Caco-2 (cell line): ENCODE results near the gene DUSP12. TPM values are rescaled to one million over a fixed set of nuclear protein-coding genes. Genes with fewer than 3 reads are reported as not detected.

Experiments
- BruUV-seq: library from RNA; stranded (reverse); fragments of 400-500 nt; replicated peaks from 2 replicates; lab custom pipeline; 2021; lab: Mats Ljungman, UMichigan
- CTCF ChIA-PET: fragments of 300-600 bp; sonication (Branson Sonifier 250); formaldehyde crosslinking; loops from one replicate; lab custom pipeline; 2022; ENCODE audit warnings: antibody characterized with exemption; lab: Charles Lee
- POLR2A ChIA-PET: fragments of 300-600 bp; sonication (Branson Sonifier 250); formaldehyde crosslinking; loops from one replicate; lab custom pipeline; 2022; ENCODE audit warnings: antibody characterized with exemption; lab: Charles Lee
- DNase-seq, 2 experiments: peaks; one replicate each; pipeline versions ENCODE4 v3.0.0 to v3.0.0-alpha.2; 2020 to 2022
- H3K27me3 ChIP-seq: replicated peaks from 2 replicates; pipeline ENCODE4 v1.6.0; 2011; ENCODE audit warnings: low read length; ENCODE audit not compliant: control insufficient read depth, insufficient read depth
- H3K36me3 ChIP-seq: 2 replicates; pipeline ENCODE4 v1.5.1; 2011; ENCODE audit warnings: low read length; ENCODE audit not compliant: control insufficient read depth, insufficient read depth
- H3K4me1 ChIP-seq: fragments of 250-450 bp; sonication (Bioruptor Pico); 2 replicates; pipeline ENCODE4 v1.5.1; 2020; ENCODE audit warnings: mild to moderate bottlenecking
- H3K4me3 ChIP-seq: 2 replicates; pipeline ENCODE4 v1.5.1; 2011; ENCODE audit warnings: low read depth, mild to moderate bottlenecking, control low read depth, low read length
- H3K9me3 ChIP-seq: fragments of 250-450 bp; sonication (Bioruptor Pico); 2 replicates; pipeline ENCODE4 v1.5.1; 2020; ENCODE audit warnings: mild to moderate bottlenecking, moderate library complexity
- H3K27ac Mint-ChIP-seq: one replicate; pipeline ENCODE4 v1.8.0; 2022; ENCODE audit warnings: mixed read lengths; ENCODE audit not compliant: unreplicated experiment
- H3K27me3 Mint-ChIP-seq: one replicate; pipeline ENCODE4 v1.8.0; 2022; ENCODE audit warnings: mixed read lengths; ENCODE audit not compliant: insufficient read depth, unreplicated experiment
- H3K36me3 Mint-ChIP-seq: one replicate; pipeline ENCODE4 v1.8.0; 2022; ENCODE audit warnings: mild to moderate bottlenecking, mixed read lengths; ENCODE audit not compliant: insufficient read depth, unreplicated experiment
- H3K4me1 Mint-ChIP-seq: one replicate; pipeline ENCODE4 v1.8.0; 2022; ENCODE audit warnings: low read depth, mixed read lengths; ENCODE audit not compliant: unreplicated experiment
- H3K4me3 Mint-ChIP-seq: one replicate; pipeline ENCODE4 v1.8.0; 2022; ENCODE audit warnings: mild to moderate bottlenecking, moderate library complexity, mixed read lengths; ENCODE audit not compliant: unreplicated experiment
- H3K9me3 Mint-ChIP-seq: one replicate; pipeline ENCODE4 v1.8.0; 2022; ENCODE audit warnings: mixed read lengths; ENCODE audit not compliant: unreplicated experiment
- intact Hi-C: fragments of 100-400 bp; cut with micrococcal nuclease; formaldehyde crosslinking; loops from one replicate; pipeline ENCODE4 v1.10.0; 2022; ENCODE audit not compliant: unreplicated experiment
- total RNA-seq: library from RNA; stranded (reverse); gene quantifications from 2 replicates; pipeline ENCODE4 v1.2.3, GENCODE V29; 2022
- TF ChIP-seq, protein P1 (sequence below), 2 experiments: fragments of 200-600 bp in 1 of 2; IDR thresholded peaks; 1 replicate in 1 of 2; 2 replicates in 1 of 2; pipeline versions ENCODE4 v1.5.1 to v1.8.0; 2011 to 2022; ENCODE audit warnings: antibody characterized with exemption in 1 of 2, control low read depth in 1 of 2, inconsistent platforms in 1 of 2, low read depth in 1 of 2, low read length in 1 of 2, mild to moderate bottlenecking in 1 of 2, moderate library complexity in 1 of 2; ENCODE audit not compliant: insufficient read depth in 1 of 2, severe bottlenecking in 1 of 2, unreplicated experiment in 1 of 2

DUSP12 gene
- total RNA-seq, 1 experiment from 2014 or later, result 54.9 TPM

DNA sequence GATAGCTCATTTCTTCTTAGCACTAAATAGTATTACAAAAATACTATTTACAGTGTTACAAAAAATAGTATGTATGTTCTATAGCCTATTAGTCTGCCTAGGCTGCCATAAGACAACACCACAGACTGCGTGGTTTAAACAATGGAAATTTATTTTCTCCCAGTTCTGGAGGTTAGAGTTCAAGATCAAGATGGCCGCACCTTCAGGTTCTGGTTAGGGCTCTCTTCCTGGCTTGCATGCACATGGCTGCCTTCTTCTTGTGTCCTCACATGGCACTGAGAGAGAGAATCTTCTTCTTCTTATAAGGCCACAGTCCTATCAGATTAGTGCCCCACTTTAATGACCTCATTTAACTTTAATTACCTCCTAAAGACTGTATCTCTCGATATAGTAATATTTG lies 20.7 kb downstream of the DUSP12 start:
- POLR2A ChIA-PET, result no interaction called here

DNA sequence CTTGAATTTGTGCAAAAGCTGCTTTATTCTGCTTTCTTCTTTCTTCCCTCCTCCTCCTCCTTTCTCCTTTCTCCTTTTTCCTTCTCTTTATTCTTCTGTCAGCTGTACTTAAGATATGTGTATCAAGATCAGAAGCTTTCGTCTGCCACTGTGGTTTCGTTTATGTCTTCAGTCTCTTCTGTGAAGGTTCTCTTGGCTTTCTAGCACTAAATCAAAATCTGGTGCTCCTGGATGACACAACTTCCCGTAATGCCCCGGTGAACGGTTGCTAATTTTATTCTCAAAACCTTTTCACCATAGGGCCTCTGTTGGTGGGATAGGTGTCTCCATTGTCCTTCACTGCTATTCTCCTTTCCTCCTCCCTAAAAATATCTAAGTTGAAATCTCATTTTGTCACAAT lies 21.6 kb downstream of the DUSP12 start:
- H3K36me3 ChIP-seq, result no peaks in the 10 kb centered on the region
- intact Hi-C loops, result no loop called here
- Mint-ChIP-seq H3K27me3 (no peaks in the 10 kb centered on the region), H3K9me3 (no peaks in the 10 kb centered on the region), H3K27ac (no peak overlapping the region), H3K4me3 (no peak overlapping the region), H3K36me3 (no peaks in the 10 kb centered on the region), H3K4me1 (no peaks in the 10 kb centered on the region)
- no peaks in the 10 kb centered on the region for H3K27me3 ChIP-seq
- BruUV-seq, result no TSS peak
- no peaks in the 10 kb centered on the region for H3K9me3 ChIP-seq
- no peaks in the 10 kb centered on the region for H3K4me1 ChIP-seq
- ChIA-PET CTCF (no interaction called here), POLR2A (no interaction called here)
- TF ChIP-seq, protein P1, sequence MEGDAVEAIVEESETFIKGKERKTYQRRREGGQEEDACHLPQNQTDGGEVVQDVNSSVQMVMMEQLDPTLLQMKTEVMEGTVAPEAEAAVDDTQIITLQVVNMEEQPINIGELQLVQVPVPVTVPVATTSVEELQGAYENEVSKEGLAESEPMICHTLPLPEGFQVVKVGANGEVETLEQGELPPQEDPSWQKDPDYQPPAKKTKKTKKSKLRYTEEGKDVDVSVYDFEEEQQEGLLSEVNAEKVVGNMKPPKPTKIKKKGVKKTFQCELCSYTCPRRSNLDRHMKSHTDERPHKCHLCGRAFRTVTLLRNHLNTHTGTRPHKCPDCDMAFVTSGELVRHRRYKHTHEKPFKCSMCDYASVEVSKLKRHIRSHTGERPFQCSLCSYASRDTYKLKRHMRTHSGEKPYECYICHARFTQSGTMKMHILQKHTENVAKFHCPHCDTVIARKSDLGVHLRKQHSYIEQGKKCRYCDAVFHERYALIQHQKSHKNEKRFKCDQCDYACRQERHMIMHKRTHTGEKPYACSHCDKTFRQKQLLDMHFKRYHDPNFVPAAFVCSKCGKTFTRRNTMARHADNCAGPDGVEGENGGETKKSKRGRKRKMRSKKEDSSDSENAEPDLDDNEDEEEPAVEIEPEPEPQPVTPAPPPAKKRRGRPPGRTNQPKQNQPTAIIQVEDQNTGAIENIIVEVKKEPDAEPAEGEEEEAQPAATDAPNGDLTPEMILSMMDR (IDR thresholded peaks at IDR 0.05; ENCODE audit: insufficient read depth in 1 of 2, low read depth in 1 of 2, low read length in 1 of 2, severe bottlenecking in 1 of 2, unreplicated experiment in 1 of 2), result no peak
- no peak for DNase-seq
- no peak overlapping the region for H3K4me3 ChIP-seq

More for the DNA sequence above, 20.7 kb downstream of the DUSP12 start:
- Histone ChIP-seq H3K9me3 (no peaks in the 10 kb centered on the region), H3K4me3 (no peak overlapping the region), H3K27me3 (no peaks in the 10 kb centered on the region), H3K4me1 (no peaks in the 10 kb centered on the region), H3K36me3 (no peaks in the 10 kb centered on the region)
- intact Hi-C loops, result no loop called here
- TF ChIP-seq, protein P1 (IDR thresholded peaks at IDR 0.05; ENCODE audit: insufficient read depth in 1 of 2, low read depth in 1 of 2, low read length in 1 of 2, severe bottlenecking in 1 of 2, unreplicated experiment in 1 of 2), result no peak
- Mint-ChIP-seq H3K4me3 (no peak overlapping the region), H3K27me3 (no peaks in the 10 kb centered on the region), H3K36me3 (peaks cover 2% of the 10 kb centered on the region), H3K27ac (no peak overlapping the region), H3K9me3 (no peaks in the 10 kb centered on the region), H3K4me1 (no peaks in the 10 kb centered on the region)
- DNase-seq, result no peak
- BruUV-seq, result no TSS peak
- CTCF ChIA-PET, result no interaction called here

DNA sequence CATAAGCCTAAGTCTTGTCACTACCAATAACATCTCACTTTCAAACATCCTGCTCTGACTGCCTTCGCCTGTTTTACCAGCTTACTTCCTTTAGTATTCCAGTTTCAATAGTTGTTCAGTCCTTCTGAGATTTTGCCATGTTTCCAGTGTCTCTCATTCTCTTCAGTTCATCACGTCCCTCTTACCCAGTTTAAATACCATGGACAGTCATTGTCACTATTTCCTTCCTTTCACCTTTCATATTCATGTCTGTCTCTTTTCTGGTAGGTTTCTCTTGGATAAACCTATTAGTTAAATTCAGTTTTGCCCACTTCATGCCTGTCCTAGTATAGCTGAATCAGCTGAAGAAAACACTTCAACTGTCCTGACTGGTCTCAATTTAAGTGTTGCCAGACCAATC lies 22.4 kb downstream of the DUSP12 start:
- POLR2A ChIA-PET, result no interaction called here

More for the DNA sequence above, 22.4 kb downstream of the DUSP12 start:
- no TSS peak for BruUV-seq
- H3K27me3 Mint-ChIP-seq, result no peaks in the 10 kb centered on the region
- H3K36me3 Mint-ChIP-seq, result no peaks in the 10 kb centered on the region
- H3K4me1 Mint-ChIP-seq, result no peaks in the 10 kb centered on the region
- no peak overlapping the region for H3K4me3 Mint-ChIP-seq
- no peaks in the 10 kb centered on the region for H3K36me3 ChIP-seq
- intact Hi-C loops, result no loop called here
- no peak for DNase-seq
- no peak overlapping the region for H3K4me3 ChIP-seq
- H3K4me1 ChIP-seq, result no peaks in the 10 kb centered on the region
- CTCF ChIA-PET, result interaction anchor here (1.1 kb wide), 1 partner anchor 265 kb away, joined by 3 read pairs; no protein-coding TSS in a partner anchor
- H3K27ac Mint-ChIP-seq, result no peak overlapping the region
- H3K9me3 Mint-ChIP-seq, result no peaks in the 10 kb centered on the region
- no peaks in the 10 kb centered on the region for H3K9me3 ChIP-seq
- TF ChIP-seq, protein P1 (IDR thresholded peaks at IDR 0.05; ENCODE audit: insufficient read depth in 1 of 2, low read depth in 1 of 2, low read length in 1 of 2, severe bottlenecking in 1 of 2, unreplicated experiment in 1 of 2), result no peak
- no peaks in the 10 kb centered on the region for H3K27me3 ChIP-seq
